Calu3 (cell line): ENCODE results near the gene FGD5. TPM values are rescaled to one million over a fixed set of nuclear protein-coding genes. Genes with fewer than 3 reads are reported as not detected.

ENCODE experiments used
- BruUV-seq: library from RNA; stranded (reverse); fragments of 400-500 nt; replicated peaks from 2 replicates; lab custom pipeline; 2021; lab: Mats Ljungman, UMichigan
- CTCF ChIA-PET: fragments of 300-600 bp; sonication (Branson Sonifier 250); formaldehyde crosslinking; loops from one replicate; lab custom pipeline; 2022; ENCODE audit warnings: antibody characterized with exemption; lab: Charles Lee
- DNase-seq: peaks from one replicate; pipeline ENCODE4 v3.0.0; 2022
- H3K27ac Mint-ChIP-seq: one replicate; pipeline ENCODE4 v1.8.0; 2022; ENCODE audit warnings: mixed read lengths; ENCODE audit not compliant: unreplicated experiment
- H3K27me3 Mint-ChIP-seq: one replicate; pipeline ENCODE4 v1.8.0; 2022; ENCODE audit warnings: mixed read lengths; ENCODE audit not compliant: unreplicated experiment
- H3K36me3 Mint-ChIP-seq: one replicate; pipeline ENCODE4 v1.8.0; 2022; ENCODE audit warnings: mild to moderate bottlenecking, moderate library complexity, mixed read lengths; ENCODE audit not compliant: insufficient read depth, unreplicated experiment
- H3K4me1 Mint-ChIP-seq: one replicate; pipeline ENCODE4 v1.8.0; 2022; ENCODE audit warnings: mild to moderate bottlenecking, low read depth, mixed read lengths; ENCODE audit not compliant: unreplicated experiment
- H3K4me3 Mint-ChIP-seq: one replicate; pipeline ENCODE4 v1.8.0; 2022; ENCODE audit warnings: mild to moderate bottlenecking, low read depth, moderate library complexity, mixed read lengths; ENCODE audit not compliant: unreplicated experiment
- H3K9me3 Mint-ChIP-seq: one replicate; pipeline ENCODE4 v1.8.0; 2022; ENCODE audit warnings: low read depth, mixed read lengths; ENCODE audit not compliant: unreplicated experiment
- CTCF ChIP-seq: fragments of 200-600 bp; IDR thresholded peaks from one replicate; pipeline ENCODE4 v1.8.0; 2022; ENCODE audit warnings: antibody characterized with exemption; ENCODE audit not compliant: unreplicated experiment
- intact Hi-C: fragments of 100-400 bp; cut with micrococcal nuclease; formaldehyde crosslinking; loops from one replicate; pipeline ENCODE4 v1.10.0; 2022; ENCODE audit not compliant: unreplicated experiment
- total RNA-seq: library from RNA; stranded (reverse); gene quantifications from 2 replicates; pipeline ENCODE4 v1.2.3, GENCODE V29; 2022

The FGD5 gene
- total RNA-seq, 1 experiment from 2014 or later: not detected

GRCh38 chr3:14832975-14833722, 14.4 kb downstream of the FGD5 start:
- no peaks in the 10 kb centered on the region for H3K9me3 Mint-ChIP-seq
- BruUV-seq: no TSS peak
- H3K4me3 Mint-ChIP-seq: no peak overlapping the region
- no peak overlapping the region for H3K27ac Mint-ChIP-seq
- no peaks in the 10 kb centered on the region for H3K36me3 Mint-ChIP-seq
- CTCF ChIA-PET: no interaction called here
- TF ChIP-seq CTCF: no peak
- no peaks in the 10 kb centered on the region for H3K4me1 Mint-ChIP-seq
- peaks cover 98% of the 10 kb centered on the region for H3K27me3 Mint-ChIP-seq
- DNase-seq: no peak
- intact Hi-C loops: no loop called here

- Mint-ChIP-seq H3K4me3 (no peak overlapping the region), H3K4me1 (no peaks in the 10 kb centered on the region)
- CTCF ChIA-PET: no interaction called here
These were observed 15.4 kb downstream of the FGD5 start for GRCh38 chr3:14834121-14834520.

GRCh38 chr3:14834807-14835466, 16.2 kb downstream of the FGD5 start:
- intact Hi-C loops: no loop called here
- H3K27ac Mint-ChIP-seq: no peak overlapping the region
- H3K27me3 Mint-ChIP-seq: peaks cover 98% of the 10 kb centered on the region
- no peaks in the 10 kb centered on the region for H3K4me1 Mint-ChIP-seq
- CTCF ChIA-PET: interaction anchor here (0.5 kb wide), 1 partner anchor 8 kb away, joined by 3 read pairs; no protein-coding TSS in a partner anchor
- no peak for DNase-seq
- TF ChIP-seq CTCF: no peak
- H3K4me3 Mint-ChIP-seq: no peak overlapping the region
- no peaks in the 10 kb centered on the region for H3K9me3 Mint-ChIP-seq
- BruUV-seq: no TSS peak
- H3K36me3 Mint-ChIP-seq: no peaks in the 10 kb centered on the region

More at GRCh38 chr3:14834121-14834520, 15.4 kb downstream of the FGD5 start:
- peaks cover 98% of the 10 kb centered on the region for H3K27me3 Mint-ChIP-seq
- no peak for DNase-seq
- no peaks in the 10 kb centered on the region for H3K9me3 Mint-ChIP-seq
- TF ChIP-seq CTCF: no peak
- H3K27ac Mint-ChIP-seq: no peak overlapping the region
- no TSS peak for BruUV-seq
- H3K36me3 Mint-ChIP-seq: no peaks in the 10 kb centered on the region
- intact Hi-C loops: no loop called here

- peaks cover 95% of the 10 kb centered on the region for H3K27me3 Mint-ChIP-seq
These were observed 17.3 kb downstream of the FGD5 start for GRCh38 chr3:14836049-14836468.

More at GRCh38 chr3:14836049-14836468, 17.3 kb downstream of the FGD5 start:
- no peaks in the 10 kb centered on the region for H3K4me1 Mint-ChIP-seq
- intact Hi-C loops: no loop called here
- CTCF ChIA-PET: no interaction called here
- H3K9me3 Mint-ChIP-seq: no peaks in the 10 kb centered on the region
- no peak for DNase-seq
- no peak overlapping the region for H3K4me3 Mint-ChIP-seq
- TF ChIP-seq CTCF: no peak
- H3K36me3 Mint-ChIP-seq: no peaks in the 10 kb centered on the region
- no TSS peak for BruUV-seq
- H3K27ac Mint-ChIP-seq: no peak overlapping the region
